Adrenal gland (tissue), 5 donors: ENCODE results near the gene SPECC1L.

Source experiments
- CTCF ChIP-seq, 6 experiments: fragments of 450-650 bp in 4 of 6; fragments of 200-600 bp in 2 of 6; sonication (generic) in 1 of 6; IDR thresholded peaks; 1 replicate in 5 of 6; 2 replicates in 1 of 6; pipeline versions ENCODE4 v1.5.1 to v1.8.0; 2016 to 2021; ENCODE audit warnings: antibody characterized with exemption in 6 of 6, mild to moderate bottlenecking in 2 of 6, moderate library complexity in 1 of 6
- POLR2A ChIP-seq, 2 donors: fragments of 450-650 bp; IDR thresholded peaks; one replicate each; pipeline ENCODE4 v1.6.1; 2017; ENCODE audit warnings: antibody characterized with exemption in 2 of 2, mild to moderate bottlenecking in 2 of 2, moderate library complexity in 1 of 2
- donor health status: DM: no; HTN: no; CAD: no.

GRCh38 chr22:24413736-24414385 is 143.2 kb downstream of the SPECC1L start:
- TF ChIP-seq CTCF (IDR thresholded peaks at IDR 0.05) (no peak), POLR2A (IDR thresholded peaks at IDR 0.05) (no peak)
